HG02970 (cell line): ENCODE results near the gene PITX3.

Experiments used
- ATAC-seq: cut with Tn5 transposase; IDR thresholded peaks from one replicate; pipeline ENCODE4 v1.9.1; 2021; ENCODE audit warnings: mild to moderate bottlenecking, moderate library complexity, moderate number of reproducible peaks; ENCODE audit not compliant: unreplicated experiment, low FRiP score

Gene PITX3

DNA sequence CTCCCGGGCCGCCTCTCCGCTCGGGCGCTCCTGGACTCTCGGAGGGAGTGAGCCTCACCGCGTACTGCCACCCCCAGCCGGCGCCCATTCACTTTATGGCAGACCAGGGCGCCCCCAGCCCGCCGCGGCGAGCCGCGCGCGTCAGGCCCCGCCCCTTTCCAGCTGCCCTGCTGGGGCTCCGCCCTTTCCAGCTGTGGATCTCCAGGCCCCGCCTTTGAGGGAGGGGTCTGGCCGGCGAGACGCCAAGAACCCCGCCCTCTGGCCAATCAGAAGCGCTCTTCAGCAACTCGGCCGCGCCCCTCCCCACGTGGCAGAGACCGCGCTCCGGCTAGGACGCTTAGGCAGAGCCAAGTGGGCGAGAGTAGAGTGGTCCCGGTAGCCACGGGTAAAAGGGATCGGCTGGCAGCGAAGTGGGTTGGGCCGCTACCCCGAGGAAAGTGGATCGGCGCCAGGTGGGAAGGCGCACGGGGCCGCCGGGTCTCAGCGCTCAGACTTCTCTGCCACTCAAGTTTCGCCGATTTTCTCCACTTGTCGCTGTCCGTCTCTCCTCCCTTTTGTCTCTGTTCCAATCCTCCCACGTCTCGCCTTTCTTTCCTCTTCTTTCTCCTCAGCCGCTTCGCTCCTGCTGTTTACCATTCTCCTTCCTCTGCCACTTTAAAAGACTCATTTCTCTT, at the start of gene PITX3:
TSS of gene PITX3 (minus strand) at position 69 of the 674 bp plus-strand sequence. CDS start 9,432 bp downstream, outside the sequence.
- no peak for ATAC-seq

DNA sequence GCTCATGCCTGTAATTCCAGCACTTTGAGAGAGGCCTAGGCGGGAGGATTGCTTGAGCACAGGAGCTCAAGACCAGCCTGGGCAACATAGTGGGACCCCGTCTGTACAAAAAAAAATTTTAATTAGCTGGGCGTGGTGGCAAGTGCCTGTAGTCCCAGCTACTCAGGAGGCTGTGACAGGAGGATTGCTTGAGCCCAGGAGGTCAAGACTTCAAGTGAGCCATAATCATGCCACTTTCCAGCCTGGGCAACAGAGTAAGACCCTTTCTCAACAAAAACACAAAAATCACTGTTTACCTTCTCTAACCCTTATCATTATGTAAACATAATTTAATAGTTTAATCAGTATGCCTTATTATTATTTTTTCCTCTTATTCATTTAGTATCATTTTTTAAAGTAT, 48.5 kb upstream of the PITX3 start:
- no peak for ATAC-seq

DNA sequence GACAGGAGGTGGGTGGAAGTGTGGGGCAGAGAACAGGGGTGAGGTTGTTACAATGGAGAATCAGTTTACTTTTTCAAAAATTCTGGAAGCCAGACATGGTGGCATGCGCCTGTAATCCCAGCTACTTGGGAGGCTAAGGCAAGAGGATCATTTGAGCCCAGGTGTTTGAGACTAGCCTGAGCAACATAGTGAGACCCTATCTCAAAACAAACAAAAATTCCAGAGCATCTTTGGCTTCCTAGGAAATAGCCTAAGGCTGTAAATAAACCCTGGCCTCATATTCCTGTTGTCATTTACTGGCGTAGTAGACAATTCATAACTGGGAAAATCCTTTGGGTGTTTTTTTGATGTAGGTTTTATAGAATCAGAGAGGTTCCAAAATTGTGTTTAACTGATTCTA, 48.0 kb upstream of the PITX3 start:
- ATAC-seq: no peak

DNA sequence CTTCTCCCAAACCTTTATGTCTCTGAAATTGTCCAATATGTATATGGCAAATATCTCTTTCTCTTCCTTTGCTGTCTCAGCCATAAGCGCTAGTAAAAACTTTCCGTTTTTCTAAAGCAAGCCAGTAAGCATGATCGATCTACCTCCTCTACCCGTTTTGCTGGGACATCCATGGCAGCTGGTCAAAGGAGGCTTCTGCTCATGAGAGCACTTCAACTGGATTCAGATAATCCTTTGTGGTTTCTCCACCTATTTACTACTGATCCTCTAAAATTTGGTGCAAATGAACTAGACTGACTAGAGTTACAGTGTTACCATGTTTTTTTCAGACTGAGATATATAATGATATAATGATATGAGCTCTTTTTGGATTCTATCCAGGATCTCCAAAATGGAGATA, 46.7 kb upstream of the PITX3 start:
- no peak for ATAC-seq

DNA sequence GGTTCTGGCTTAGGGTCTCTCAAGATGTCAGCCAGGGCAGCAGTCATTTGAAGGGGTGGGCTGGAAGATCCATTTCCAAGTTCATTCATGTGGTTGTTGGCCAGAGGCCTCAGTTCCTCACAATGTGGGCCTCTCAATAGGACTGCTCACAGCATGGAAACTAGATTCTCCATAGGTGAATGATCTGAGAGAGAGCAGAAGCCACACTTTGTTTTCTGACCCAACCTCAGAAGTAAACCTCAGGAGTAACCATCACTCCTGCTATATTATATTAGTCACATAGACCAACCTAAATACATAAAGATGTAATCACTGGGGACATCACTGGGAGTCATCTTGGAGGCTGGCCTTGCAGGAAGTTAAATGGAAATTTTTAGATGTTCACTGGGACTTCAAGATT, 46.2 kb upstream of the PITX3 start:
- no peak for ATAC-seq

DNA sequence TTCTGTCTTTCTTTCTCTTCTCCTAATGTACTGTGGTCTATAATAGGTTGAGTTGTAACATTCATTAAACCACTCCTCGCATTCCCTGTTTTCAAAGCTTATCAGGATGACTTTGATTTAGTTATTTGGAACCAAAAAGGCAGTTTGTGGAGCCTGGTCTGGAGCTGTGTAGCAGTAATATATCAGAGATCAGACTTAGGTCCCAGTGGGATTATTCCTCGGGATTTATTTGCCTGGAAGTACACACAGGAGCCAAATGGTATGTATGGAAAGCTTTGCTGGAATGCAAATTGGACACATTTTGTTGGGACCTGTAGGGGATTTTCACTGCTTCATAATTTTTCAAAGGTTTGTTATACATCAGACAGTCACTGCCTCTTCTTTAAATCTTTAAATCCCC, 44.9 kb upstream of the PITX3 start:
- no peak for ATAC-seq

DNA sequence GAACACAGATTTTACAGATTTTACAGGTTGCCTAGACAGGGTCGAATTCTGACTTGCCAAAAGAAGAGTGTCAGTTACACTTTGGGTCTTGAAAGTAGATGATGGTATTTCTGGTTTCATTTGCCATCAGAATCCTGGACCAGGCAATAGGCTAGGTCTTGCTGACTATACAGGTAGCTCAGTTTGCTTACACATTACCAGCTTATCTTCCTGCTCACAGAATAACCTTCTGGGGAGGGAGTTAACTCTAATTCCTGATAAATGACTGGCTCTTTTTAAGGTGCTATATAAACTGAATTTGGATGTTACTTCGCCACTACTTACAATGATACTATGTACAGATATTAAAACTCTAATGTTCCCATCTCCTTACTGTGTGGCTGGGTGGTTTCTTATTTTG, 43.8 kb upstream of the PITX3 start:
- no peak for ATAC-seq

DNA sequence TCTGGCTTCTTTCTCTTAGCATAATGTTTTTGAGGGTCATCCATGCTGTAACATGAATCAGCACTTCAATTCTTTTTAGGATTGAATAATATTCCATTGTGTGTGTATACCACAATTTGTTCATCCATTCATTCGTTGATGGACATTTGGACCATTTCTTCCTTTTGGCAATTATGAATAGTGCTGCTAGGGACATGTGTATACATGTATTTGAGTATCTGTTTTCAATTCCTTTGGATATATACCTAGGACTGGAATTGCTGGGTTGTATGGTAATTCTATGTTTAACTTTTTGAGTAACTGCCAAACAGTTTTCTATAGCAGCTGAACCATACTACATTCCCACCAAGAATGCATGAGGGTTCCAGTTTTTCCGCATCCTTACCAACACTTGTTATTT, 43.2 kb upstream of the PITX3 start:
- no peak for ATAC-seq

DNA sequence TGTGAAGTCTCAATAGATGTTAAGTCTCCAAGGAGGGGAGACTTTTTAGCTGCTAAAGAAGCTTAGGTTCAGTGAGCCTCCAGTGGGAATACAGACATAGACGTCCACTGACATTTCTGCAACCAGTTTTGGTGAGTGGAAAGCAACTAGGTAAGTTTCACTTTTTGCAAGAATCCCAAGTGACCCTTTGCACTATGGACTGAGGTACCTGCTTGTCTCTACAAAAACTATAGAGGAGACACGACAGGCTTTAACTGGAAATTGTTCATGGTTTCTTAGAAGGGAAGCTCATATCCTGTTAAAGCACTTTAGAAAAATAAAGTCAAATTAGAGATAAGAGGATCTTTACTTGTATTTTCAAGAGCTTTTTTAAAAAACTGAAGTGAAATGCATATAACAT, 42.6 kb upstream of the PITX3 start:
- no peak for ATAC-seq

DNA sequence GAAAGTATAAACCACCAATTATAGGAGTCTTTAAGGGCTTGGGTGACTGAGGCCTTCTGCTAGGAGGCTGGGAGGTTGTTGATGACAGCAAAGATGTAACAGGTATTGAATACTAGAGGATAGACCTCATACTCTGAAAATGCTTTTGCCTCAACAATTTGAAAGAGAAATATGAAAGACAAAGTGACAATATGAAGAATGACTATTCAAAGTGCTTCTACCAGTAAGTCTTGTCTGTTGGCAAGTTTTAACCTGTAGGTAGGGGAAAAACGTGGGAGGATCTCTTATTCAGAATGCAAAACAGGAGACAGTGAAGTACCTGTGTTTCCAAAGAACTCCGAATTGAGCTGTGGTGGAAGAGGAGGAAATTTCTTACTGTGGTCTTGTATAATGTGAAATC, 42.2 kb upstream of the PITX3 start:
- ATAC-seq: no peak

DNA sequence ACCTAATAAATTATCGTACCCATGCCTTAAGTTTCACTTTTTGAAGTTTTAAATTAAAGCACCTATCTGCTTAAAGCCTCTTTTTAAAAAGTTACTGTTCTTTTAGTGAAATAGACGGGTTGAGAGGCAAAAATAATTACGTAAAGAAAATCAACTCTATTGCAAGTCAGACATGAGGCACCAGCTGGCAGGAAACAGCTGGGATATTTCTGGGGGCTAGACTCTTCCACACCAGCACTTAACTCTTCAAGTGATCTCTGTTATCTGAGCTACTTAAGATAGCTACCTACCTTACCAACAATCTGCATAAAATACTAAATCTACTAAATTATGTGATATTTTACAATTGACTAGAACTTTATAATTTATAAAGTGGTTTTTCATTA, 39.8 kb upstream of the PITX3 start:
- no peak for ATAC-seq

DNA sequence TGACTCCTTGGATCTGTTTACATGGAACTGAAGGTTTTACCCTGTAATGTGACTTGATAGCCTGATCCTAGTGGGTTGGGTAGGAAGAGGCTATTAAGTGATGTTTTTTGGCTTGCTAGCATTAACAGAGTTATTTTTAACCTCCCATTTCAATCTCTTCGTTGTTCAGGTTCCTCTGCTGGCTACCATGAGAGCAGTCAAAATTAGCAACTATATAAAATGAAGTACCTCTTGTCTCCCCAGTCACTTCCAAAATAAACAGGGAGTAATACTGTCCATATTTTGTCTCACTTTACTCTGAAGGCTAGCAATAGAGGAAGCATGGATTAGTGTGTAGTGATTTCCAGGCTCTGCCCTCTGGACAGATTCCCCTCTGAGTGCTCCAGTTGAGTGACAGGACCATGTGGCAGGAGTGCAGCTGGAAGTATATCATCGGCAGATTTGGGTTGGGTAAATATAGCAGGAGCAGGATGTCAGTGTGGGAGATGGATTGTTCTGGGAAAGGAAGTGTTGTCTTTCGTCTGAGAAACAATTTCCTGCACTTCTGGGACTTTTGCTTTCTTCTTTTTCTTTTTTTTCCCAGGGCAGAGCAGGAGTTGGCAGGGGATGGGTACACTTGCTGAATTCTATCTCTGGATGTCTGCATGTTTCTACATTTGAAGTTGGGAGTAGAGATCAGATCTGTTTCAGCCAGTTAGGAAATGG, 39.2 kb upstream of the PITX3 start:
- ATAC-seq: no peak

DNA sequence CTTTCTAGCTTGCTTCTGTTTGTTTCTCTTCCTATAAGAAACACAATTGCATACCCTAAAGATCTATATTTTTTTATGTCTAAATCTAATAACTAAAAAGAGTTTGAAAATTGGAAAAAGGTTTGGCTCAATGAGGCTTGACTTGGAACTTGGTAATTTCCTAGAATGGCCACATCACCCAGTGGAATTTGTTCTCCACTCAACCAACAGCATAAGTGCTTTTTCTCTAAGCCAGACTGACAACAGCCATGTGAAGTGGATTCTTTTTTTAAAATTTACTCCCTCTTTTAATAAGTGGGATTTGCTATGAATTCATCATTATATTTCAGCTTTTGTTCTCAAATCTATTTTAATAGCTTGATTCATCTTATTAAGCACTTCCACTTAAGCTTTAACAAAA, 37.8 kb upstream of the PITX3 start:
- ATAC-seq: no peak

DNA sequence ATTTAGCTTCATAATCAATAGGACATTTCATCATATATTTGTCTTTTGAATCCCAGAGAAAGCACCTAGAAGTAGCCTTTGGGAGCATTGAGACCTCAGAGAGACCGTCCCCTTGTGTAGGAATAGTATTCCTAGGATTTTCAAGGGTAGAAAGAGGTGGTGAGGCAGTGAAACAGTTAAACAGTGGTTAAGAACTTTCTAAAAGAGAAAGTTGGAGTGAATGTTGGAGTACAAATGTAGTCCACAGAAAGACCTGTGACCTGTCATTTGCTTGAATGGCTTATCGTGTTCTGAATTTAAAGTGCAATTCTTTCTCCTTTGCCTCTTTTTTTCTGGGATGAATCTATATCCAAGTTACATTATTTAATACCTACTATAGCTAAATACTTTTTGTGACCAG, 34.0 kb upstream of the PITX3 start:
- no peak for ATAC-seq

DNA sequence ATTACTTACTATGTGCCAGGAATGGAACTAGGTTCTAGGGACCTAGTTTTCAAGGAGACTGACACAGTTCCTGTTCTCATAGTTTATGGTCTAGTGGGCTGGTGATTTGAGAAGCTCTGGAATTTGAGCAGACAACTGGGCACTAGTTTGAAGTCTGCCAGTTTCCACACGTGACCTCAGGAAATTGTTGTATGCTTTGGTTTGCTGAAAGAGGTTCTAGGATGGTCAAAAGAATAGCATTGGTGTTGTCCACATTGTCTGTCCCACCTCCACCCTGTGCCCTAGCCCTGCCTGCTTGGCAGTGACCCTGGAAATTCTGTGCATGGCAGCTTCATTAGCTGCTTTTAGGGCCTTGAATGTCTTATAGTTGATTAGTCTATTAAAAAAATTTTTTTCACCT, 32.8 kb upstream of the PITX3 start:
- no peak for ATAC-seq

DNA sequence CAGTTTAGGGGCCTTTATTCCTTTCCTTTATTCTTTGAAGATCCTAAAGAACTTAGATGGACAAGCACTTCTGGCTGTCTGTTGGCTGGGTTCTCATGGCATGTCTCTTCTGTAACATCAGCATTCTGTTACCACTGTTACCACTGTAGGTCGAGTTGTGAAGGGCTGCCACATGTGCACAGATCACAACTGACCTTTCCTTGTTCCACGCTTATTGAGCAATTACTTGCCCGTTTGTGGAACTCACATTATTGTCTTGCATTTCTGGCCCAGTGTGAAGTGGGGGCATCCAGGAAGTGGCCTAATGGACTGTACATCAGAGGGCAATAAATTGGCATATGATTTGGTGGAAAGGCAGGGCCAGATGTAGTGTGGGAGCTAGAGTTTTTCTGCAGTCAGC, 27.7 kb upstream of the PITX3 start:
- no peak for ATAC-seq

DNA sequence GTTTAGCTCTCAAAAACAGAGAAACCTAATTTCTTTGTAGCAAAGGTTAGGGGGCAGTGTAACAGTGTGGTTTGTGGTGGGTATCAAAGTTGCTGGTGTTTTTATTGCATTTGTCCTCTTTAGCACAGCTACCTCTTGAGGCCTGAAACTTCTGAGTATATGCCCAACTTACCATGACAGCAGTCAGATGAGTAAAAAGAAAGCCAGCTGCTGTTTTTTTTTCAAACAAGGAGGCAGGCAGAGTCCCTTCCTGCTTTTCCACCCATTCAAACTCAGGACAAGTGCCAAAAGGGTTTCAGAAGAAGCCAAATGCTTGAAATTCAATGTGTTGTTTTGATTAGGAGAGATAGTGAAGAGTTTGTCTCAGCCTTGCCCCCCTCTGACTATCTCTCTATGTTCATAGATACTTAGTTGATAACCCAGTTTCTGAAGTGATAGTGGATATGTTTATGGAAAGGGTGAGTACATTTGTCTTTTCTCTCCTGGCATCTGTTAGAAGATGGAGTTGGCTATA, 27.1 kb upstream of the PITX3 start:
- ATAC-seq: no peak

DNA sequence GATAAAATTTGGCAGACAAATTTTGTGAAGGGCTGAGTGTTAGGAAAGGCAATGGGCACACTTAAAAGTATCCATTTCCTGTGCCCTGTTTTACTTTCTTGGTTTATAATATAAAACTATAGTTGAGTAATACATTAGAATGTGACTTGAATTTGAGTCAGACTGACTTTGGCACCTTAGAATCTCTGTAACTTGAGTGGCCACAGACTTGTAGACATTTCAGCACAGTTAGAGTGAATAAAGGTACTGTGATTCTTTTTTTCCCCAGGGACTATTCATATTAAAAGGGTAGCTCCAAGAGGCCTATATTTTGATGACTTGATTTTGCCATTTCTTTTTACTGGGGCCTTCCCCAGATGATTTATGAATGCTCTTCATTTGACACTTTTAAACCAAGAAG, 26.4 kb upstream of the PITX3 start:
- ATAC-seq: no peak

DNA sequence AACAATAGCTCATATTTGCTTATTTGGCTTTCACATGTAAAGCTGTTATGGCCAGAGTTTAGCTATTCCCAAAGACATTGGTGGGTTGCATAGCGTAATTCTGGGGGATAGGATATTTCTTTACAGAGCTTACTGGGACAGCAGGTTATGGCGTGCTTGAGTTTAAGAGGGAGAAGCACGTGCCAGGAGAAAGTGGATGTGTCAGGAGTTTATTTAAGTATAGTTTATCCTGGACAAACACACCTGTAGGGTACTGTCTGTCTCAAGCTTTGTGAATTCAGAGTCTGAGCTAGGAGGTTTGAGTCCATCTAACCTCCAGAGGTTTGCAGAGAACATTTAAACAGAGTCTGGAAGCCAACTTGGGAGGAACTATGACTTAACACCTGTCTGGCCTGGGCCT, 25.4 kb upstream of the PITX3 start:
- ATAC-seq: no peak

DNA sequence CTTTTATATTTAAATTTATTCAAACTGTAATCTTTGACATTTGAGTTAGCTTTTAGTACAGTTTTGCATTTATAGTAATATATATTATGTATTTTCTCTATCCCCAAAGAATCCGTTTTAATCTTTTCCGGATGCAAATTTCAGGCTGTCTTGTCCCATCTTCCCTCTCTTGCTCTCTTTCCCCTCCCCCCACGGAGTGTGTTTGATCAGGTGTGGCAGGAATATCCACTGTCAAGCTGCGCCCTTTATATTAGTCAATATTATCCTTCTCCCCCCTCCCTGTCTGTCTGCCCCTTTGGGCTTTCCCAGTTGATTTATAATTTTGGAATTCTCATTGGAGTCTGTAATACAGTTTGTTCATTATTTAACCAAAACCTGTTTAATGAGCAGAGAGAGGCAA, 23.1 kb upstream of the PITX3 start:
- no peak for ATAC-seq

DNA sequence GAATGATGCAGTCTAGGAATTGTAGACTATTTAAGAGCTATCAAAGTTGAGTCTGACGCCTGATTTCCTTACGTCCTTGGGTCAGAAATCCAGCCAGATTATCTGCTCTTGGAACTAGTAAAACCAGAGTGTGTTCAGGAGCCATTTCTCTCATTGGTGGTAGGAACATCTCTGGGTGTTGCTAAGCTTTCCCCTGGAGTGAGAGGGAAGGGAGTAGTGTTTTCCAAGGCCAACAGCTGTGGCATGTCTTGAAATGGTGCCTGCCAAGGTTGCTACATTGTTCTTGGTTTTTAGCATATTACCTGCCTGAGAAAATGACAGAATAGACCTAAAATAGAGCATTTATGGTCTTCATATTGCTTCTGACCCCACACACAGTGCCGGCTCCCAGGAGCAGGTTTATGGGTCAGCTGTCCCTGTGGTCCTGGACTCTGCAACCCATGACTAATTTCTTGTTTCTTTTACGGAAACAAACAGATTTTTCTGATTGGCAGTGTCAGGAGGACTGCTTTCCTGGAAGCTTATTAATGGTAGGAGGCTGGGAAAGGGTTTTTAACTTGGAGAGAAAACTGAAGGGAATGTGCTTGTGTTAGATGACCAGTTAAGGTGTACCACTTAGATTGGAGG, 21.5 kb upstream of the PITX3 start:
- no peak for ATAC-seq

DNA sequence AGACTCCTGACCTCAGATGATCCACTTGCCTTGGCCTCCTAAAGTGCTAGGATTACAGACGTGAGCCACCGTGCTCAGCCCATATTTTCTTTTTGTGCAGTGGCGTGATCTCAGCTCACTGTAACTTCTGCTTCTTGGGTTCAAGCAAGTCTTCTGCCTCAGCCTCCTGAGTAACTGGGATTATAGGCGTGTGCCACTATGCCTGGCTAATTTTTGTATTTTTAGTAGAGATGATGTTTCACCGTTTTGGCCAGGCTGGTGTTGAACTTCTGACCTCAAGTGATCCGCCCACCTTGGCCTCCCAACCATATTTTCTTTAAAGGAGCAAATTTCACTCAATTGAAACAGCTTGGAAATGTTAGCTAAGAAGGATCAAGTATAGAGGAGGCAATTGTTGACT, 20.5 kb upstream of the PITX3 start:
- ATAC-seq: no peak
